Natural killer cell (primary cell): ENCODE results near the gene SCARB1. TPM values are rescaled to one million over a fixed set of nuclear protein-coding genes. Genes with fewer than 3 reads are reported as not detected.

Experiments used
- ATAC-seq, 3 donors: fragments of 150-1000 bp in 2 of 3; fragments of 200-7000 bp in 1 of 3; cut with Tn5 transposase; 1 replicate in 1 of 3; 2 replicates in 2 of 3; pipeline ENCODE4 v1.10.0; 2021; ENCODE audit warnings: mild to moderate bottlenecking in 2 of 3, moderate library complexity in 2 of 3
- DNase-seq, 2 donors: peaks; one replicate each; pipeline versions ENCODE4 v3.0.0 to v3.0.0-alpha.2; 2013 to 2021; ENCODE audit warnings: mixed read lengths in 1 of 2
- H3K27ac ChIP-seq: one replicate; pipeline ENCODE4 v1.5.1; 2013; ENCODE audit warnings: mild to moderate bottlenecking, low read length
- H3K27me3 ChIP-seq: one replicate; pipeline ENCODE4 v1.6.1; 2013; ENCODE audit warnings: low read length; ENCODE audit not compliant: control insufficient read depth, insufficient read depth
- H3K36me3 ChIP-seq: one replicate; pipeline ENCODE4 v1.6.1; 2013; ENCODE audit warnings: low read length; ENCODE audit not compliant: control insufficient read depth, insufficient read depth
- H3K4me1 ChIP-seq: one replicate; pipeline ENCODE4 v1.6.1; 2013; ENCODE audit warnings: low read length; ENCODE audit not compliant: control insufficient read depth, insufficient read depth
- H3K4me3 ChIP-seq: one replicate; pipeline ENCODE4 v1.5.1; 2013; ENCODE audit warnings: low read length
- H3K9me3 ChIP-seq: one replicate; pipeline ENCODE4 v1.6.1; 2013; ENCODE audit warnings: low read length; ENCODE audit not compliant: control insufficient read depth, insufficient read depth
- H3K27ac Mint-ChIP-seq, 2 donors: one replicate each; pipeline ENCODE4 v1.8.0; 2022; ENCODE audit warnings: mild to moderate bottlenecking in 2 of 2, mixed read lengths in 2 of 2, moderate library complexity in 1 of 2
- H3K27me3 Mint-ChIP-seq, 2 donors: one replicate each; pipeline ENCODE4 v1.8.0; 2022; ENCODE audit warnings: low read depth in 2 of 2, mixed read lengths in 2 of 2
- H3K36me3 Mint-ChIP-seq: one replicate; pipeline ENCODE4 v1.8.0; 2022; ENCODE audit warnings: mixed read lengths
- H3K4me1 Mint-ChIP-seq, 2 donors: one replicate each; pipeline ENCODE4 v1.8.0; 2022; ENCODE audit warnings: mixed read lengths in 2 of 2
- H3K4me3 Mint-ChIP-seq: one replicate; pipeline ENCODE4 v1.8.0; 2022; ENCODE audit warnings: mild to moderate bottlenecking, moderate library complexity, mixed read lengths
- H3K9me3 Mint-ChIP-seq, 2 donors: one replicate each; pipeline ENCODE4 v1.8.0; 2022; ENCODE audit warnings: mixed read lengths in 2 of 2
- WGBS: methylation state at CpG from one replicate; pipeline ENCODE4 v1.1.7; 2013; ENCODE audit warnings: missing lambda C conversion rate; ENCODE audit not compliant: insufficient coverage; 5-methylcytosine and 5-hydroxymethylcytosine counted together
- intact Hi-C: fragments of 100-400 bp; cut with micrococcal nuclease; formaldehyde crosslinking; loops from one replicate; pipeline ENCODE4 v1.14.2; 2022
- total RNA-seq, 4 donors: library from RNA; stranded (reverse); fragments of 120-200 nt in 1 of 4; gene quantifications; one replicate each; pipeline versions ENCODE4 v1.2.3 to v1.2.4, GENCODE V29; 2013 to 2022
- TF ChIP-seq, protein P1 (sequence below): fragments of 200-600 bp; IDR thresholded peaks from one replicate; pipeline ENCODE4 v1.8.0; 2022; ENCODE audit warnings: antibody characterized with exemption

SCARB1 gene
- total RNA-seq, 3 donors from 2014 or later (not counting 1 experiment from before 2014, with no cell fraction given) = 1.1 to 2.7 (median 1.3) TPM

DNA sequence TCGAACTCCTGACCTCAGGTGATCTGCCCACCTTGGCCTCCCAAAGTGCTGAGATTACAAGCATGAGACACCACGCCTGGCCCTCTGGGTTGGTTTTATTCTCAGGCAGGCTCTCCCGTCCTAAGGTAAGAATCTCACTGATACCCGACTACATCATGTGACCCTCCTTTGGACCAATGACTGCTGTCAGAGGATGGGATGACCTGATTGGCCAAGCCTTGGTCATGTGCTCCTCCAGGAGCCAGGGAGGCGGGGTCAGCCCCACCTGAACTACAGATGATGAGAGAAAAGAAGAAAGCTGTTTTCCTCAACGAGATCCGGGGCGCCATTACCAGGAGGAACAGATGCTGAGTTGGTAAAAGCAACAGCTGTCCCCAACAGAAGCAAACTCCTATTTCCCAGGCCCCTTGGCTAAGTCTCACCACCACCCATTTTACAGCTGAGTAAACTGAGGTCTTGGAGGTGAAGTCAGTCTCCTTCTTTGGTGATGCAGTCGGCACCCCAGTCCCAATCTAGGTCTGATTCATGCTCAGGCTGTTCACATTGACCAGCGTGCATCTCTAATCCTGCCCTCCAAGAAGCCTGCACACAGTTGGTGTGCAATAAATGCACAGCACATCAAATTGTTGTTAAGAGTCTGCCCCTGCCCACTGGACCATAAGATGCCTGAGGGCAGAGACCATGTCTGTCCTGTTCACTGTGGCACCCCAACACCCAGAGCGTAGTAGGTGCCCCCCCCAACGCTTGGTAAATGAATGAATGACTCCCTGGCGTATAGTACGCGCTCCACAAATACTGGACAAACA lies 118.8 kb downstream of the SCARB1 start:
- Mint-ChIP-seq H3K4me1 (peaks cover 12 to 13% of the 10 kb centered on the region in 2 donors), H3K4me3 (no peak overlapping the region), H3K36me3 (peaks cover 6% of the 10 kb centered on the region), H3K9me3 (no peaks in the 10 kb centered on the region), H3K27ac (no peak overlapping the region), H3K27me3 (peaks cover 44 to 53% of the 10 kb centered on the region in 2 donors)
- H3K36me3 ChIP-seq = no peaks in the 10 kb centered on the region
- intact Hi-C loops = no loop called here
- peaks cover 15% of the 10 kb centered on the region for H3K4me1 ChIP-seq
- TF ChIP-seq, protein P1, sequence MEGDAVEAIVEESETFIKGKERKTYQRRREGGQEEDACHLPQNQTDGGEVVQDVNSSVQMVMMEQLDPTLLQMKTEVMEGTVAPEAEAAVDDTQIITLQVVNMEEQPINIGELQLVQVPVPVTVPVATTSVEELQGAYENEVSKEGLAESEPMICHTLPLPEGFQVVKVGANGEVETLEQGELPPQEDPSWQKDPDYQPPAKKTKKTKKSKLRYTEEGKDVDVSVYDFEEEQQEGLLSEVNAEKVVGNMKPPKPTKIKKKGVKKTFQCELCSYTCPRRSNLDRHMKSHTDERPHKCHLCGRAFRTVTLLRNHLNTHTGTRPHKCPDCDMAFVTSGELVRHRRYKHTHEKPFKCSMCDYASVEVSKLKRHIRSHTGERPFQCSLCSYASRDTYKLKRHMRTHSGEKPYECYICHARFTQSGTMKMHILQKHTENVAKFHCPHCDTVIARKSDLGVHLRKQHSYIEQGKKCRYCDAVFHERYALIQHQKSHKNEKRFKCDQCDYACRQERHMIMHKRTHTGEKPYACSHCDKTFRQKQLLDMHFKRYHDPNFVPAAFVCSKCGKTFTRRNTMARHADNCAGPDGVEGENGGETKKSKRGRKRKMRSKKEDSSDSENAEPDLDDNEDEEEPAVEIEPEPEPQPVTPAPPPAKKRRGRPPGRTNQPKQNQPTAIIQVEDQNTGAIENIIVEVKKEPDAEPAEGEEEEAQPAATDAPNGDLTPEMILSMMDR = no peak
- peaks cover 5% of the 10 kb centered on the region for H3K27me3 ChIP-seq
- 92% methylated on average over 15 of the region's 15 CpGs for WGBS
- ATAC-seq = no peak
- H3K9me3 ChIP-seq = no peaks in the 10 kb centered on the region
- H3K27ac ChIP-seq = no peak overlapping the region
- no peak overlapping the region for H3K4me3 ChIP-seq
- DNase-seq = no peak

DNA sequence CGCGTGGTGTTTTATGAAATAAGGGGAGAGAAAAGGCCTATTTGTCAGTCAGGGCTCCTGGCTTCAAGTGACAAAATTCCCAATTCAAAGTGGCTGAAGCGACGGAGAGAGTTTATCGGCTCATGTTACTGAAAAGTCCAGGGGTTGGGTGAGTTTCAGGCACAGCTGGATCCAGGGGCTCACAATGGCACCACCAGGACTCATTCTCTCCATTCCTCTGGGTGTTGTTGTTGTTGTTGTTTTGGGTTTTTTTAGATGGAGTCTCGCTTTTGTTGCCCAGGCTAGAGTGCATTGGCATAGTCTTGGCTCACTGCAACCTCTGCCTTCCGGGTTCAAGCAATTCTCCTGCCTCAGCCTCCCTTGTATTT lies 119.4 kb downstream of the SCARB1 start:
- intact Hi-C loops = no loop called here
- DNase-seq = no peak
- Mint-ChIP-seq H3K36me3 (peaks cover 6% of the 10 kb centered on the region), H3K4me1 (peaks cover 12 to 13% of the 10 kb centered on the region in 2 donors), H3K4me3 (no peak overlapping the region), H3K27me3 (peaks cover 44 to 52% of the 10 kb centered on the region in 2 donors), H3K9me3 (no peaks in the 10 kb centered on the region), H3K27ac (no peak overlapping the region)
- ATAC-seq = no peak
- Histone ChIP-seq H3K27me3 (peaks cover 5% of the 10 kb centered on the region), H3K36me3 (no peaks in the 10 kb centered on the region), H3K27ac (no peak overlapping the region), H3K4me1 (peaks cover 15% of the 10 kb centered on the region), H3K4me3 (no peak overlapping the region), H3K9me3 (no peaks in the 10 kb centered on the region)
- TF ChIP-seq, protein P1 = no peak
- WGBS = 98% methylated on average over 7 of the region's 7 CpGs

DNA sequence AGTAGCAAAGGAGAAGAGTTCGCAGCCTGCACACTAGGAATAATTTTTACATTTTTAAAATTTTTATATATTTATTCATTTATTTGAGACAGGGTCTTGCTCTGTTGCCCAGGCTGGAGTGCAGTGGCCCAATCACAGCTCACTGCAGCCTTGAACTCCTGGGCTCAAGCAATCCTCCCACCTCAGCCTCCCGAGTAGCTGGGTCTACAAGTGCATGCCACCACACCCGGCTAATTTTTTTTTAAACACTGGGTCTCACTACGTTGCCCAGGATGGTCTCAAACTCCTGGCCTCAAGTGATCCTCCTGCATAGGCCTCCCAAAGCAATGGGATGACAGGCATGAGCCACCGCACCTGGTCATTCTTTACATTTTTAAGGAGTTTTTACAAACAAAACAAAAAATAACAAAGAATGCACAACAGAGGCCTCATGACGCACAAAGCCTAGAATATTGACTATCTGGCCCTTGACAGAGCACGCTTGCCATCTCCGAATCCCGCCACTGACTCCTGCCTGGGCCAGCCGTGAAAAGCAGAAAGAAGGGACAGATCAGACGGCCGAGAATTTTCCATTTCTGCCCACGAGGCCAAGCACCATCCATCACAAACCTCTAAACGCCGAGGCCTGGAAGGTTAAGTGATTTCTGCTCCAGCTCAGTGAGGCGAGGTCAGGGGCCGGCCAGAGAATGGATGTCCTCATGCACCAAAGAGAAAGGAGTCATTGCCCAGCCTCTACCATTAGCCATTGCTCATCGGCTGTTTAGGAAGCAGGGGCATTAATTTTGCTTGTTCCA lies 120.0 kb downstream of the SCARB1 start:
- intact Hi-C loops = no loop called here
- H3K4me1 ChIP-seq = peaks cover 15% of the 10 kb centered on the region
- Mint-ChIP-seq H3K4me1 (peaks cover 12 to 13% of the 10 kb centered on the region in 2 donors), H3K4me3 (no peak overlapping the region), H3K9me3 (no peaks in the 10 kb centered on the region), H3K27me3 (peaks cover 44 to 51% of the 10 kb centered on the region in 2 donors), H3K36me3 (peaks cover 6% of the 10 kb centered on the region), H3K27ac (no peak overlapping the region)
- no peak overlapping the region for H3K27ac ChIP-seq
- no peaks in the 10 kb centered on the region for H3K9me3 ChIP-seq
- no peak overlapping the region for H3K4me3 ChIP-seq
- ATAC-seq (no peak), DNase-seq (no peak)
- TF ChIP-seq, protein P1 = no peak
- WGBS = 91% methylated on average over 17 of the region's 18 CpGs
- H3K36me3 ChIP-seq = no peaks in the 10 kb centered on the region
- H3K27me3 ChIP-seq = peaks cover 5% of the 10 kb centered on the region
